HCT116 (cell line): ENCODE measurements around the gene TRMT2A. TPM values are rescaled to one million over a fixed set of nuclear protein-coding genes. Genes with fewer than 3 reads are reported as not detected.

ENCODE experiments used
- ATAC-seq: fragments of 200-7000 bp; cut with Tn5 transposase; 2 replicates; pipeline ENCODE4 v1.9.1; 2020; ENCODE audit warnings: mild to moderate bottlenecking, moderate library complexity
- BruUV-seq: library from RNA; stranded (reverse); fragments of 400-500 nt; replicated peaks from 2 replicates; lab custom pipeline; 2021; lab: Mats Ljungman, UMichigan
- CTCF ChIA-PET: fragments of 300-600 bp; sonication (Branson Sonifier 250); formaldehyde crosslinking; loops from one replicate; lab custom pipeline; 2021; ENCODE audit warnings: antibody characterized with exemption; lab: Charles Lee
- POLR2A ChIA-PET: fragments of 300-600, 350-600 bp; sonication (Branson Sonifier 250); formaldehyde crosslinking; loops from one replicate; lab custom pipeline; 2021; ENCODE audit warnings: antibody characterized with exemption; lab: Charles Lee
- RAD21 ChIA-PET, 2 experiments: fragments of 300-600 bp; sonication (Branson Sonifier 250); formaldehyde crosslinking; loops; one replicate each; lab custom pipeline; 2023; ENCODE audit warnings: low total read pairs in 2 of 2; ENCODE audit not compliant: uncharacterized antibody in 2 of 2, unreplicated experiment in 2 of 2, low non-redundant PET in 1 of 2; lab: Charles Lee
- DNase-seq: peaks from one replicate; pipeline ENCODE4 v3.0.0-alpha.2; 2010; ENCODE audit warnings: low read depth, low spot score
- H2AFZ ChIP-seq: fragments of 200-600 bp; shearing (Covaris generic), sonication (generic); 2 replicates; pipeline ENCODE4 v1.6.1; 2017; ENCODE audit warnings: low read depth, mixed run types, mixed read lengths, antibody characterized with exemption, low read length; ENCODE audit not compliant: poor library complexity, severe bottlenecking
- H3K27ac ChIP-seq: 2 replicates; pipeline ENCODE4 v1.5.1; 2012; ENCODE audit warnings: low read depth, low read length
- H3K27me3 ChIP-seq: fragments of 200-600 bp; sonication (generic); 2 replicates; pipeline ENCODE4 v1.6.1; 2016; ENCODE audit warnings: mixed run types, low read length, mixed read lengths; ENCODE audit not compliant: insufficient read depth
- H3K36me3 ChIP-seq, 2 experiments: fragments of 200-500 bp in 1 of 2; fragments of 200-600 bp in 1 of 2; sonication (Bioruptor generic) in 1 of 2; sonication (generic) in 1 of 2; 2 replicates each; pipeline versions ENCODE4 v1.5.1 to v1.6.1; 2014 to 2016; ENCODE audit warnings: low read length in 2 of 2, inconsistent platforms in 1 of 2, mixed read lengths in 1 of 2, mixed run types in 1 of 2; ENCODE audit not compliant: insufficient read depth in 2 of 2, control insufficient read depth in 1 of 2
- H3K4me1 ChIP-seq, 2 experiments: fragments of 200-600 bp in 1 of 2; sonication (generic) in 1 of 2; 2 replicates each; pipeline versions ENCODE4 v1.5.1 to v1.6.1; 2012 to 2017; ENCODE audit warnings: low read length in 2 of 2, inconsistent platforms in 1 of 2, mild to moderate bottlenecking in 1 of 2, mixed read lengths in 1 of 2, mixed run types in 1 of 2, moderate library complexity in 1 of 2; ENCODE audit not compliant: insufficient read depth in 2 of 2, control insufficient read depth in 1 of 2
- H3K4me2 ChIP-seq: fragments of 200-600 bp; sonication (generic); 2 replicates; pipeline ENCODE4 v1.6.1; 2017; ENCODE audit warnings: mixed run types, low read length, mixed read lengths
- H3K4me3 ChIP-seq, 2 experiments: fragments of 200-600 bp in 1 of 2; sonication (generic) in 1 of 2; replicated peaks in 1 of 2; 2 replicates each; pipeline ENCODE4 v1.5.1; 2011 to 2016; ENCODE audit warnings: low read length in 2 of 2, control low read depth in 1 of 2, low read depth in 1 of 2, mild to moderate bottlenecking in 1 of 2, mixed read lengths in 1 of 2, mixed run types in 1 of 2
- H3K79me2 ChIP-seq: fragments of 200-600 bp; sonication (generic); 2 replicates; pipeline ENCODE4 v1.6.1; 2017; ENCODE audit warnings: mild to moderate bottlenecking, mixed run types, low read length, moderate library complexity, mixed read lengths; ENCODE audit not compliant: insufficient read depth
- H3K9ac ChIP-seq: fragments of 200-600 bp; sonication (generic); 2 replicates; pipeline ENCODE4 v1.6.1; 2016; ENCODE audit warnings: low read length, mixed read lengths
- H3K9me2 ChIP-seq: fragments of 200-600 bp; sonication (generic), shearing (Covaris generic); 2 replicates; pipeline ENCODE4 v1.6.1; 2017; ENCODE audit warnings: mixed run types, mild to moderate bottlenecking, moderate library complexity; ENCODE audit not compliant: insufficient read depth
- H3K9me3 ChIP-seq, 2 experiments: fragments of 200-500 bp in 1 of 2; fragments of 200-600 bp in 1 of 2; sonication (Bioruptor generic) in 1 of 2; sonication (generic) in 1 of 2; 2 replicates each; pipeline ENCODE4 v1.6.1; 2014 to 2017; ENCODE audit warnings: low read length in 2 of 2, mixed read lengths in 2 of 2, inconsistent platforms in 1 of 2, low read depth in 1 of 2, mild to moderate bottlenecking in 1 of 2, mixed run types in 1 of 2, moderate library complexity in 1 of 2; ENCODE audit not compliant: control insufficient read depth in 1 of 2, insufficient read depth in 1 of 2
- H4K20me1 ChIP-seq: fragments of 200-600 bp; sonication (generic), shearing (Covaris generic); 2 replicates; pipeline ENCODE4 v1.6.1; 2017; ENCODE audit warnings: mixed run types, mild to moderate bottlenecking, moderate library complexity; ENCODE audit not compliant: insufficient read depth
- CBX3 ChIP-seq: IDR thresholded peaks from 2 replicates; pipeline ENCODE4 v1.6.1; 2012; ENCODE audit warnings: low read depth
- CEBPB ChIP-seq: IDR thresholded peaks from 2 replicates; pipeline ENCODE4 v1.6.1; 2012; ENCODE audit warnings: low read depth
- CTCF ChIP-seq, 3 experiments: fragments of 200-600 bp in 1 of 3; sonication (generic) in 1 of 3; IDR thresholded peaks in 2 of 3; conservative IDR thresholded peaks in 1 of 3; 2 replicates each; pipeline ENCODE4 v1.5.1; 2012 to 2017; ENCODE audit warnings: low read depth in 2 of 3, low read length in 2 of 3, antibody characterized with exemption in 1 of 3, borderline replicate concordance in 1 of 3, control low read depth in 1 of 3, mild to moderate bottlenecking in 1 of 3, mixed read lengths in 1 of 3, mixed run types in 1 of 3, moderate library complexity in 1 of 3; ENCODE audit not compliant: insufficient read depth in 1 of 3
- ELF1 ChIP-seq: IDR thresholded peaks from 2 replicates; pipeline ENCODE4 v1.6.1; 2012; ENCODE audit warnings: low read depth, borderline replicate concordance
- EZH2 ChIP-seq: fragments of 200-600 bp; sonication (generic); IDR thresholded peaks from 2 replicates; pipeline ENCODE4 v1.6.1; 2017; ENCODE audit warnings: antibody characterized with exemption, mixed run types
- FOSL1 ChIP-seq: IDR thresholded peaks from 2 replicates; pipeline ENCODE4 v1.6.1; 2012; ENCODE audit warnings: low read depth
- JUND ChIP-seq: IDR thresholded peaks from 2 replicates; pipeline ENCODE4 v1.6.1; 2012
- POLR2AphosphoS5 ChIP-seq: IDR thresholded peaks from 2 replicates; pipeline ENCODE4 v1.6.1; 2011; ENCODE audit warnings: mild to moderate bottlenecking, low read depth, low read length, moderate library complexity
- SP1 ChIP-seq: IDR thresholded peaks from 2 replicates; pipeline ENCODE4 v1.6.1; 2012; ENCODE audit warnings: low read depth
- YY1 ChIP-seq: IDR thresholded peaks from 2 replicates; pipeline ENCODE4 v1.6.1; 2011; ENCODE audit warnings: low read length, low read depth, moderate library complexity, mild to moderate bottlenecking; ENCODE audit not compliant: insufficient replicate concordance; ENCODE audit errors: extremely low read depth
- ZFX ChIP-seq: fragments of 450-650 bp; IDR thresholded peaks from 2 replicates; pipeline ENCODE4 v1.6.1; 2017
- ZNF274 ChIP-seq: fragments of 200-500 bp; sonication (Bioruptor generic); IDR thresholded peaks from 2 replicates; pipeline ENCODE4 v1.6.1; 2014; ENCODE audit warnings: mild to moderate bottlenecking, low read depth, low read length, inconsistent platforms
- intact Hi-C: fragments of 100-400 bp; cut with micrococcal nuclease; formaldehyde crosslinking; loops from 2 replicates; pipeline ENCODE4 v1.10.0; 2022
- total RNA-seq: library from RNA; stranded (reverse); gene quantifications from one replicate; pipeline ENCODE4 v1.2.1, GENCODE V29; 2021; ENCODE audit not compliant: unreplicated experiment
- TF ChIP-seq, protein P1 (sequence below): IDR thresholded peaks from 2 replicates; pipeline ENCODE4 v1.6.1; 2011; ENCODE audit warnings: mild to moderate bottlenecking, low read length, moderate library complexity; ENCODE audit not compliant: insufficient replicate concordance; ENCODE audit errors: extremely low read depth
- TF ChIP-seq, protein P2 (sequence below): IDR thresholded peaks from 2 replicates; pipeline ENCODE4 v1.6.1; 2012

TRMT2A gene
- total RNA-seq, 1 experiment from 2014 or later: 67.3 TPM

GRCh38 chr22:20141186-20142077 lies 24.4 kb upstream of the TRMT2A start:
- no peak overlapping the region for H3K4me3 ChIP-seq
- peaks cover 35% of the 10 kb centered on the region for H3K79me2 ChIP-seq
- H4K20me1 ChIP-seq: no peaks in the 10 kb centered on the region
- CTCF ChIA-PET: no interaction called here
- no peak overlapping the region for H3K4me2 ChIP-seq
- no peak for TF ChIP-seq POLR2AphosphoS5
- TF ChIP-seq, protein P1, sequence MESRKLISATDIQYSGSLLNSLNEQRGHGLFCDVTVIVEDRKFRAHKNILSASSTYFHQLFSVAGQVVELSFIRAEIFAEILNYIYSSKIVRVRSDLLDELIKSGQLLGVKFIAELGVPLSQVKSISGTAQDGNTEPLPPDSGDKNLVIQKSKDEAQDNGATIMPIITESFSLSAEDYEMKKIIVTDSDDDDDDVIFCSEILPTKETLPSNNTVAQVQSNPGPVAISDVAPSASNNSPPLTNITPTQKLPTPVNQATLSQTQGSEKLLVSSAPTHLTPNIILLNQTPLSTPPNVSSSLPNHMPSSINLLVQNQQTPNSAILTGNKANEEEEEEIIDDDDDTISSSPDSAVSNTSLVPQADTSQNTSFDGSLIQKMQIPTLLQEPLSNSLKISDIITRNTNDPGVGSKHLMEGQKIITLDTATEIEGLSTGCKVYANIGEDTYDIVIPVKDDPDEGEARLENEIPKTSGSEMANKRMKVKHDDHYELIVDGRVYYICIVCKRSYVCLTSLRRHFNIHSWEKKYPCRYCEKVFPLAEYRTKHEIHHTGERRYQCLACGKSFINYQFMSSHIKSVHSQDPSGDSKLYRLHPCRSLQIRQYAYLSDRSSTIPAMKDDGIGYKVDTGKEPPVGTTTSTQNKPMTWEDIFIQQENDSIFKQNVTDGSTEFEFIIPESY: no peak
- no peak for TF ChIP-seq CBX3
- no peak for TF ChIP-seq ZNF274
- TF ChIP-seq CEBPB: no peak
- TF ChIP-seq SP1: no peak
- no peak for TF ChIP-seq FOSL1
- no peak for TF ChIP-seq JUND
- no peak for TF ChIP-seq EZH2
- TF ChIP-seq YY1: no peak
- TF ChIP-seq ZFX: no peak
- TF ChIP-seq, protein P2, sequence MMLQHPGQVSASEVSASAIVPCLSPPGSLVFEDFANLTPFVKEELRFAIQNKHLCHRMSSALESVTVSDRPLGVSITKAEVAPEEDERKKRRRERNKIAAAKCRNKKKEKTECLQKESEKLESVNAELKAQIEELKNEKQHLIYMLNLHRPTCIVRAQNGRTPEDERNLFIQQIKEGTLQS: no peak
- TF ChIP-seq ELF1: no peak
- TF ChIP-seq CTCF (IDR thresholded peaks at IDR 0.05 in 2 of 3, conservative IDR thresholded peaks at IDR 0.05 in 1 of 3; ENCODE audit: borderline replicate concordance in 1 of 3, insufficient read depth in 1 of 3, low read depth in 2 of 3, low read length in 2 of 3): no peak
- TF ChIP-seq, all 23 proteins: peak for 0
- Histone ChIP-seq H3K9ac (no peak overlapping the region), H3K9me2 (no peaks in the 10 kb centered on the region), H3K27ac (no peak overlapping the region), H2AFZ (no peak overlapping the region), H3K36me3 (peaks cover 5 to 6% of the 10 kb centered on the region in 2 experiments; a peak in 2 of 4 replicates), H3K27me3 (no peaks in the 10 kb centered on the region), H3K9me3 (no peaks in the 10 kb centered on the region), H3K4me1 (peaks cover 4 to 12% of the 10 kb centered on the region in 2 experiments; a peak in 2 of 4 replicates)
- no TSS peak for BruUV-seq
- intact Hi-C loops: no loop called here
- ChIA-PET RAD21 (no interaction called here), POLR2A (no interaction called here)
- DNase-seq: no peak
- no peak for ATAC-seq
